SK-N-SH (cell line): Measurements from ENCODE around the gene PMVK.

Source experiments
- EZH2phosphoT487 ChIP-seq: fragments of 200-600 bp; sonication (generic); IDR thresholded peaks from 2 replicates; pipeline ENCODE4 v1.6.1; 2017; ENCODE audit warnings: low read depth, mixed run types, mild to moderate bottlenecking, antibody characterized with exemption, moderate library complexity, borderline replicate concordance
- GABPA ChIP-seq: IDR thresholded peaks from 2 replicates; pipeline ENCODE4 v1.4.0; 2012; ENCODE audit warnings: low read depth, mild to moderate bottlenecking
- GATA2 ChIP-seq: sonication (generic); formaldehyde crosslinking; IDR thresholded peaks from 2 replicates; pipeline ENCODE4 v1.5.0; 2020; ENCODE audit warnings: mild to moderate bottlenecking, missing genetic modification reagents
- JUND ChIP-seq: IDR thresholded peaks from 2 replicates; pipeline ENCODE4 v1.4.0; 2012
- MAX ChIP-seq: IDR thresholded peaks from 2 replicates; pipeline ENCODE4 v1.4.0; 2012; ENCODE audit warnings: low read depth
- MXI1 ChIP-seq: IDR thresholded peaks from 2 replicates; pipeline ENCODE4 v1.6.1; 2012; ENCODE audit warnings: mild to moderate bottlenecking, low read depth, low read length, improper control_type of control experiment
- NFIC ChIP-seq: IDR thresholded peaks from 2 replicates; pipeline ENCODE4 v1.4.0; 2012; ENCODE audit warnings: borderline replicate concordance
- NRF1 ChIP-seq: IDR thresholded peaks from 2 replicates; pipeline ENCODE4 v1.6.1; 2012; ENCODE audit warnings: low read depth, mild to moderate bottlenecking, low read length
- POLR2AphosphoS5 ChIP-seq: IDR thresholded peaks from 2 replicates; pipeline ENCODE4 v1.6.1; 2012; ENCODE audit warnings: low read depth, low read length
- RFX5 ChIP-seq: IDR thresholded peaks from 2 replicates; pipeline ENCODE4 v1.6.1; 2012; ENCODE audit warnings: mild to moderate bottlenecking, improper control_type of control experiment, low read length
- SMC3 ChIP-seq: IDR thresholded peaks from 2 replicates; pipeline ENCODE4 v1.6.1; 2012; ENCODE audit warnings: low read depth, low read length, improper control_type of control experiment
- TCF12 ChIP-seq: IDR thresholded peaks from 2 replicates; pipeline ENCODE4 v1.4.0; 2012
- ZBTB33 ChIP-seq: IDR thresholded peaks from 2 replicates; pipeline ENCODE4 v1.4.0; 2012; ENCODE audit warnings: low read depth, borderline replicate concordance
- TF ChIP-seq, protein P1 (sequence below): fragments of 200-600 bp; sonication (generic); IDR thresholded peaks from 2 replicates; pipeline ENCODE4 v1.6.1; 2017; ENCODE audit warnings: antibody characterized with exemption, mild to moderate bottlenecking, moderate library complexity

DNA sequence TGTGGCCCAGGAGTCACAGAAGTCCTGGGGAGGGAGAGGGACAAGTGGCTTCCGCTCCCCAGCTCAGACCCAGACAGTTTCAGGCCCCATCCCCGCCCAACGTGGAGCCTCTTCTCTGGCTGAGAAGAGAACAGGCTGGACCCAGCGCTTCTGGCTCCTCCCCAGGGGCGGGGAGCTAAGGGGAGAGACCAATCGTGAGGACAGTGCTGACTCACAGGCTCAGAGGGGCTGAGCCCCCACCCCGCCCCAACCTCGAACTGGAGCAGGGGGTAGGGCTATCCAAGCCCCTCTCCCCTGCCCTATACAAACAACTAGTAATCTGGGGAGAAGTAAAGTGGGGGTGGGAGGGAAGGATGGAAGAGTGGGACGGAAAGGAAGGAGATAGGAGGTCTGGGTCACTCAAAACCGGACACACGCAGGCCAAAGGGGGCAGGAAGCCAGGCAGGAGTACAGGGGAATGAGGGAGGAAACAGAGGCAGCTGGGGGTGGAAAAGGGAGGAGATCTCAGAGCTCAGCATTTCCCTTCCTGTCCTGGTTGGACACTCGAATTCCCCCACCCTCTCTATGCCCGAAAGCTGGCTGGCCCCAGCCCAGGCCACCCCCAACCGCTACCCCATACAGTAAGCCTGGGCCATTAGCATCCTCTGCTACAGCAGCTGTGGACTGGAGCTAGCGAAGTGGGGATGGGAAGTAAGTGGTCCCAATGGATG, 34.3 kb upstream of the PMVK start, which contains the start of gene SHC1:
- TF ChIP-seq MXI1 (peak; percentile 84), GATA2 (CRISPR knock-in tag) (no peak), SMC3 (no peak), MAX (peak; percentile 47), RFX5 (no peak), EZH2phosphoT487 (no peak), POLR2AphosphoS5 (peak; percentile 99), TCF12 (no peak), GABPA (peak; percentile 66), NRF1 (no peak), JUND (peak; percentile 35; the same call in 1 of the 2 replicates), ZBTB33 (no peak), NFIC (no peak; the same call in 1 of the 2 replicates)
- TF ChIP-seq, protein P1, sequence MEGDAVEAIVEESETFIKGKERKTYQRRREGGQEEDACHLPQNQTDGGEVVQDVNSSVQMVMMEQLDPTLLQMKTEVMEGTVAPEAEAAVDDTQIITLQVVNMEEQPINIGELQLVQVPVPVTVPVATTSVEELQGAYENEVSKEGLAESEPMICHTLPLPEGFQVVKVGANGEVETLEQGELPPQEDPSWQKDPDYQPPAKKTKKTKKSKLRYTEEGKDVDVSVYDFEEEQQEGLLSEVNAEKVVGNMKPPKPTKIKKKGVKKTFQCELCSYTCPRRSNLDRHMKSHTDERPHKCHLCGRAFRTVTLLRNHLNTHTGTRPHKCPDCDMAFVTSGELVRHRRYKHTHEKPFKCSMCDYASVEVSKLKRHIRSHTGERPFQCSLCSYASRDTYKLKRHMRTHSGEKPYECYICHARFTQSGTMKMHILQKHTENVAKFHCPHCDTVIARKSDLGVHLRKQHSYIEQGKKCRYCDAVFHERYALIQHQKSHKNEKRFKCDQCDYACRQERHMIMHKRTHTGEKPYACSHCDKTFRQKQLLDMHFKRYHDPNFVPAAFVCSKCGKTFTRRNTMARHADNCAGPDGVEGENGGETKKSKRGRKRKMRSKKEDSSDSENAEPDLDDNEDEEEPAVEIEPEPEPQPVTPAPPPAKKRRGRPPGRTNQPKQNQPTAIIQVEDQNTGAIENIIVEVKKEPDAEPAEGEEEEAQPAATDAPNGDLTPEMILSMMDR: no peak
